ENCODE results near the gene NARF. TPM values are rescaled to one million over a fixed set of nuclear protein-coding genes. Genes with fewer than 3 reads are reported as not detected.
A peak's percentile ranks its signal among the peaks of the same experiment; 100 is the strongest.

Gene NARF
- total and polyA plus RNA-seq, 2 donors from 2014 or later, result 29.1 to 45.8 TPM

DNA sequence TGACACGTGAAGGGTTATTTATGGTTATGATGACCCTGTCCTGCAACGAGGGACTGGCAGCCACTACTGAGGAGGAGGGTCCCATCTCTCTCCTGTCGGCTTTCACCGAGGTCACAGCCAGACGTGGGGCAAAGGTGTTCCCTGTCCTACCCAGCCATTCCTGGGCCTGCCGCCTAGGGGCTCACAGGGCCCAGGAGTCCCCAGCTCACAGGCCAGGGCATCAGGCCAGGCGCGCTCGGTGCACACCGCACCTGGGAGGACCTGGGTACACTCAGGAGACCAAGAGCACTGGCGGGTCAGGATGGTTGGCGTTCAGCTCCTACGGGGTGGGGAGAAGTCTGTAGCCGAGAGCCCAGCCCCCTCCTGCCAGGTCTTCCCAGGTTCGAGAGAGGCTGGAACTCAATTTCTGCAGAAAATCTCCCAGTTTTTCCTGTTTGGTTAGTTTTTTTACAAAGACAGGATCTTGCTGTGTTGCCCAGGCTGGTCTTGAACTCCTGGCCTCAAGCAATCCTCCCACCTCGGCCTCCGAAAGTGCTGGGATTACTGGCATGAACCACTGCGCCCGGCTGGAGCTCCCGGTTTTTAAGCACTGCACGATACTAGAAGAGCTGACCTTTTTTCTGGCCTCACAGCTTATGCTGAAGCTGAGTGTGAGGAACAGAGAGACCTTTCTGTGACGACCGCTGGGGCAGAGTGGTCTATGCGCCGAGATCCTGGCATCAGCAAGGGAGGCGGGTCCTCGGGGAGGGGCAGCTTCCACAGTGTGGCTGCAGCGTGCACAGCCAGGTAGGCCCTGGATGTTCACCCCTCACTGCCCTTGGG, 15.7 kb upstream of the NARF start:
- no peak for TF ChIP-seq CTCF (IDR thresholded peaks at IDR 0.05; ENCODE audit: borderline replicate concordance, extremely low read depth, insufficient read depth)
- Histone ChIP-seq H3K9me3 (ENCODE audit: control insufficient read depth in 2 of 3, insufficient read depth in 1 of 3, low read length in 3 of 3) (no peaks in the 10 kb centered on the region), H3K4me3 (ENCODE audit: low read length in 3 of 3) (no peak overlapping the region), H3K27ac (ENCODE audit: low read depth in 2 of 2, low read length in 2 of 2) (no peak overlapping the region), H3K36me3 (ENCODE audit: control insufficient read depth in 2 of 3, insufficient read depth in 3 of 3, low read length in 3 of 3) (peaks cover 0 to 5% (median 4%) of the 10 kb centered on the region in 3 donors), H3K4me1 (ENCODE audit: control insufficient read depth in 2 of 3, insufficient read depth in 2 of 3, low read depth in 1 of 3, low read length in 3 of 3) (no peaks in the 10 kb centered on the region), H3K27me3 (ENCODE audit: control insufficient read depth, insufficient read depth, low read length) (no peaks in the 10 kb centered on the region), H3K9ac (ENCODE audit: low read length in 3 of 3) (no peak overlapping the region)
- no peak for FAIRE-seq
- intact Hi-C loops (cut with DNase I), result no loop called here
- DNase-seq, result peak in 1 of 5 donors; percentile 40

- no peak overlapping the region for H3K9ac ChIP-seq (ENCODE audit: low read length in 3 of 3)
- DNase-seq (no peak), FAIRE-seq (no peak)
- TF ChIP-seq CTCF (IDR thresholded peaks at IDR 0.05; ENCODE audit: borderline replicate concordance, extremely low read depth, insufficient read depth), result no peak
- no peaks in the 10 kb centered on the region for H3K27me3 ChIP-seq (ENCODE audit: control insufficient read depth, insufficient read depth, low read length)
- peaks cover 0 to 5% (median 4%) of the 10 kb centered on the region in 3 donors for H3K36me3 ChIP-seq (ENCODE audit: control insufficient read depth in 2 of 3, insufficient read depth in 3 of 3, low read length in 3 of 3)
- no peak overlapping the region for H3K4me3 ChIP-seq (ENCODE audit: low read length in 3 of 3)
- no peaks in the 10 kb centered on the region for H3K4me1 ChIP-seq (ENCODE audit: control insufficient read depth in 2 of 3, insufficient read depth in 2 of 3, low read depth in 1 of 3, low read length in 3 of 3)
- no peaks in the 10 kb centered on the region for H3K9me3 ChIP-seq (ENCODE audit: control insufficient read depth in 2 of 3, insufficient read depth in 1 of 3, low read length in 3 of 3)
- intact Hi-C loops (cut with DNase I), result no loop called here
- no peak overlapping the region for H3K27ac ChIP-seq (ENCODE audit: low read depth in 2 of 2, low read length in 2 of 2)
Observed at GRCh38 chr17:82443465-82444283, 14.9 kb upstream of the NARF start.

DNA sequence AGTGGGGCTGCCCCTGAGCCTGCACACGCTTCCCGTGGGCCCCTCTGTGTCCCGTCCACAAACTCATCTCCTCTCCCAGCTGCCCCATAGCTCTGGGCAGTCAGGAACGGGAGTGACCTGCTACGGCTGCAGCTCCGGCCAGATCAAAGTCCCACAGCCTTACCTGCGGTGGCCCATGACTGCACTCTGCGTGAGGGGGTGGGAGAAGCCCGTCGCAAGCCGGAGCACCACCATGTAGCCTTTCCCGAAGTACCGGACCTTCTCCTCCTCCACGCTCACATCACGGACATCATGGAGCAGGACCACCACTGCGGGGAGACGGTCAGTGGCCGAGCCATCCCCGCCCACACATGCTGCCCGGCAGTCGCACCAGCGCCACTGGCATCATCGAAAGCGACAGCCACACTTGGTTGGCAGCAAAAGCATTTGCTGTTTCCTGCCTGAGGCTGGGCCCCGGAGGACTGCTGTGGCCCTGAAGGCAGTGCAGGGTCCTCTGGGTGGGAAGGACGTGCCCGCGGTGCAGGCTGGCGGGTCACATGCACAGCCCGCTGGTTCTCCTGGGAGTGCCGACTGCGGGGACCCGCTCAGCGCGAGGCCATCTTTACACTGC, 14.2 kb upstream of the NARF start:
- intact Hi-C loops (cut with DNase I), result no loop called here
- H3K36me3 ChIP-seq (ENCODE audit: control insufficient read depth in 2 of 3, insufficient read depth in 3 of 3, low read length in 3 of 3), result peaks cover 0 to 5% (median 4%) of the 10 kb centered on the region in 3 donors
- H3K27me3 ChIP-seq (ENCODE audit: control insufficient read depth, insufficient read depth, low read length), result no peaks in the 10 kb centered on the region
- H3K4me1 ChIP-seq (ENCODE audit: control insufficient read depth in 2 of 3, insufficient read depth in 2 of 3, low read depth in 1 of 3, low read length in 3 of 3), result peaks cover 0 to 4% (median 0%) of the 10 kb centered on the region in 3 donors
- no peak overlapping the region for H3K4me3 ChIP-seq (ENCODE audit: low read length in 3 of 3)
- FAIRE-seq (no peak), DNase-seq (peak in 1 of 5 donors; percentile 81)
- TF ChIP-seq CTCF (IDR thresholded peaks at IDR 0.05; ENCODE audit: borderline replicate concordance, extremely low read depth, insufficient read depth), result no peak
- no peak overlapping the region for H3K27ac ChIP-seq (ENCODE audit: low read depth in 2 of 2, low read length in 2 of 2)
- no peak overlapping the region for H3K9ac ChIP-seq (ENCODE audit: low read length in 3 of 3)
- no peaks in the 10 kb centered on the region for H3K9me3 ChIP-seq (ENCODE audit: control insufficient read depth in 2 of 3, insufficient read depth in 1 of 3, low read length in 3 of 3)
